Body of pancreas (tissue), 4 donors: ENCODE measurements around the gene BZW1. TPM values are rescaled to one million over a fixed set of nuclear protein-coding genes. Genes with fewer than 3 reads are reported as not detected.
A peak's percentile ranks its signal among the peaks of the same experiment; 100 is the strongest.

Experiments used
- ATAC-seq: fragments of 150-250 bp; one replicate; pipeline ENCODE4 v1.9.1; 2016
- DNase-seq, 4 donors: peaks; one replicate each; pipeline ENCODE4 v3.0.0-alpha.2; 2019
- H3K27ac ChIP-seq, 4 donors: fragments of 200-600 bp; sonication (generic); 1 replicate in 3 of 4; 2 replicates in 1 of 4; pipeline versions ENCODE4 v1.5.1 to v1.6.1; 2016 to 2019; ENCODE audit warnings: mild to moderate bottlenecking in 1 of 4, mixed read lengths in 1 of 4, moderate library complexity in 1 of 4
- H3K27me3 ChIP-seq, 2 donors: fragments of 200-600 bp; sonication (generic); one replicate each; pipeline ENCODE4 v1.6.0; 2016; ENCODE audit warnings: mild to moderate bottlenecking in 1 of 2
- H3K36me3 ChIP-seq, 2 donors: fragments of 200-600 bp; sonication (generic); replicated peaks in 1 of 2; 2 replicates each; pipeline ENCODE4 v1.5.1; 2016; ENCODE audit warnings: low read depth in 2 of 2; ENCODE audit not compliant: insufficient read depth in 1 of 2
- H3K4me1 ChIP-seq: fragments of 200-600 bp; sonication (generic); one replicate; pipeline ENCODE4 v1.6.0; 2016
- H3K4me3 ChIP-seq, 2 donors: fragments of 200-600 bp; sonication (generic); 1 replicate in 1 of 2; 2 replicates in 1 of 2; pipeline ENCODE4 v1.5.1; 2016 to 2019
- H3K9me3 ChIP-seq, 3 donors: fragments of 200-600 bp; sonication (generic); 1 replicate in 2 of 3; 2 replicates in 1 of 3; pipeline ENCODE4 v1.5.1; 2016
- POLR2A ChIP-seq, 3 donors: fragments of 450-650 bp; IDR thresholded peaks; one replicate each; pipeline ENCODE4 v1.6.1; 2016; ENCODE audit warnings: antibody characterized with exemption in 3 of 3, mild to moderate bottlenecking in 2 of 3
- WGBS, 2 donors: methylation state at CpG; one replicate each; pipeline ENCODE4 v1.1.5; 2017; 5-methylcytosine and 5-hydroxymethylcytosine counted together
- intact Hi-C: fragments of 100-400 bp; cut with DNase I; formaldehyde crosslinking; loops from one replicate; pipeline ENCODE4 v1.15.1; 2023
- total RNA-seq, 2 donors: library from RNA; depleted of rRNA; stranded (reverse); fragments of >200 nt; gene quantifications; one replicate each; pipeline ENCODE4 v1.1.0, GENCODE V29; 2016
- TF ChIP-seq, protein P1 (sequence below), 7 experiments: fragments of 450-650 bp in 4 of 7; fragments of 200-600 bp in 3 of 7; sonication (generic) in 3 of 7; IDR thresholded peaks; one replicate each; pipeline ENCODE4 v1.5.1; 2016 to 2019; ENCODE audit warnings: antibody characterized with exemption in 7 of 7

BZW1 gene
- total RNA-seq, 2 donors from 2014 or later = 45.4 to 88.3 TPM

DNA sequence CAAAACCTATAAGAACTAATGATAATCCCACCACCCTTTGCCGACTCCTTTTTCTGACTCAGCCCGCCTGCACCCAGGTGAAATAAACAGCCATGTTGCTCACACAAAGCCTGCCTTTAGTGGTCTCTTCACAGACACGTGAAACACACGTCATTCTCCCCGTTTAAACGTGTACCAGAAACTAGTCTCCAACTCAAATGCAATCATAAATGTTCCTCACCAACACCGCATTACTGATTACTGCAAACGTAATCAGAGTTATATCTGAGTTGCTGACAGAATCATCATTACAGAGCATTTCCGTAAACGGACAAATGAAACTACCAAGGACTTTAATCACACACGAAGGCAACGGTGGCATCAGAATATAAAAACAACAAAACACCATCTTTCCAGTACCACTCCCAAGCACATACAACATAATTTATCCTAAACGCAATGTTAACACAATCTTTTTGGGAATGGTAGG, 50.9 kb downstream of the BZW1 start:
- peaks cover 57% of the 10 kb centered on the region for H3K4me1 ChIP-seq
- 0% methylated on average over 13 of the region's 13 CpGs for WGBS, 2 donors
- H3K27me3 ChIP-seq = no peaks in the 10 kb centered on the region
- H3K27ac ChIP-seq = peak overlapping the region; percentile 98 to 100 (median 100)
- no peaks in the 10 kb centered on the region for H3K9me3 ChIP-seq
- H3K36me3 ChIP-seq = peaks cover 2 to 17% of the 10 kb centered on the region in 2 donors
- intact Hi-C loops = no loop called here
- H3K4me3 ChIP-seq = peak overlapping the region; percentile 57 to 100
- ATAC-seq (no peak), DNase-seq (peak in 3 of 4 donors; percentile 32 to 59 (median 51))
- peak in 2 of 3 donors; percentile 58 to 73 for TF ChIP-seq POLR2A (IDR thresholded peaks at IDR 0.05)
- TF ChIP-seq, protein P1, sequence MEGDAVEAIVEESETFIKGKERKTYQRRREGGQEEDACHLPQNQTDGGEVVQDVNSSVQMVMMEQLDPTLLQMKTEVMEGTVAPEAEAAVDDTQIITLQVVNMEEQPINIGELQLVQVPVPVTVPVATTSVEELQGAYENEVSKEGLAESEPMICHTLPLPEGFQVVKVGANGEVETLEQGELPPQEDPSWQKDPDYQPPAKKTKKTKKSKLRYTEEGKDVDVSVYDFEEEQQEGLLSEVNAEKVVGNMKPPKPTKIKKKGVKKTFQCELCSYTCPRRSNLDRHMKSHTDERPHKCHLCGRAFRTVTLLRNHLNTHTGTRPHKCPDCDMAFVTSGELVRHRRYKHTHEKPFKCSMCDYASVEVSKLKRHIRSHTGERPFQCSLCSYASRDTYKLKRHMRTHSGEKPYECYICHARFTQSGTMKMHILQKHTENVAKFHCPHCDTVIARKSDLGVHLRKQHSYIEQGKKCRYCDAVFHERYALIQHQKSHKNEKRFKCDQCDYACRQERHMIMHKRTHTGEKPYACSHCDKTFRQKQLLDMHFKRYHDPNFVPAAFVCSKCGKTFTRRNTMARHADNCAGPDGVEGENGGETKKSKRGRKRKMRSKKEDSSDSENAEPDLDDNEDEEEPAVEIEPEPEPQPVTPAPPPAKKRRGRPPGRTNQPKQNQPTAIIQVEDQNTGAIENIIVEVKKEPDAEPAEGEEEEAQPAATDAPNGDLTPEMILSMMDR (IDR thresholded peaks at IDR 0.05) = no peak

DNA sequence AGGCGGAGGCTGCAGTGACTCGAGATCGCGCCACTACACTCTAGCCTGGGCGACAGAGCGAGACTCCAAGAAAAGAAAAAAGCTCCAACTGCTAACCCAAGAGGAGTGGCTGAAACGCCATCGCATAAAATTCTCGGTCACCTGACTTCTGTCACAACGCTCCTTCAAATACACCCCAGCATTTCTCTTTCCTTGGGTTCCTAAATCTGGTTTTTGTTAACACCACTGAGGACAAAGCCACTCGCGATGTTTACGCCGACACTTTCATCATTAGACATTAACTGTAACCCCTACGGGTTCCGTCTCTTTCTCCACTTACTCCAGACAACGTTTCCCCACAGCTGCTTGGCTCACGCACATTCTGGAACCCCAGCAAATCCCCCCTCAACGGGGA, 52.1 kb downstream of the BZW1 start:
- TF ChIP-seq POLR2A (IDR thresholded peaks at IDR 0.05) = no peak
- TF ChIP-seq, protein P1 (IDR thresholded peaks at IDR 0.05) = no peak
- Histone ChIP-seq H3K27ac (peak overlapping the region; percentile 98 to 100 (median 100)), H3K9me3 (no peaks in the 10 kb centered on the region), H3K4me3 (peak overlapping the region; percentile 57 to 100), H3K36me3 (peaks cover 0 to 7% of the 10 kb centered on the region in 2 donors), H3K4me1 (peaks cover 50% of the 10 kb centered on the region), H3K27me3 (no peaks in the 10 kb centered on the region)
- peak in 2 of 4 donors; percentile 26 to 31 for DNase-seq
- intact Hi-C loops = no loop called here
- 1% methylated on average over 19 of the region's 19 CpGs for WGBS, 2 donors
- ATAC-seq = peak; percentile 4

- peaks cover 43% of the 10 kb centered on the region for H3K4me1 ChIP-seq
- H3K4me3 ChIP-seq = peak within 1 kb of the TSS; percentile 57 to 100
- 0 to 1% methylated on average over 26 to 89 of the region's 89 CpGs for WGBS, 2 donors
- H3K36me3 ChIP-seq = peaks cover 0 to under 1% of the 10 kb centered on the region in 2 donors
- H3K27ac ChIP-seq = peak within 1 kb of the TSS; percentile 98 to 100 (median 100)
- no peaks in the 10 kb centered on the region for H3K9me3 ChIP-seq
- no peaks in the 10 kb centered on the region for H3K27me3 ChIP-seq
- DNase-seq (peak; percentile 95 to 97 (median 96)), ATAC-seq (peak; percentile 92)
- TF ChIP-seq, protein P1 (IDR thresholded peaks at IDR 0.05) = no peak
- peak; percentile 99 to 100 (median 99) for TF ChIP-seq POLR2A (IDR thresholded peaks at IDR 0.05)
- intact Hi-C loops = no loop called here
Observed at GRCh38 chr2:200864176-200865034, 52.7 kb downstream of the BZW1 start, which contains the start of gene CLK1. TSS of gene CLK1 (minus strand) at chr2:200864658. CDS start at chr2:200861862, 2,796 bp downstream.

- no peak for TF ChIP-seq POLR2A (IDR thresholded peaks at IDR 0.05)
- TF ChIP-seq, protein P1 (IDR thresholded peaks at IDR 0.05) = no peak
- 77 to 95% methylated on average over 2 of the region's 2 CpGs for WGBS, 2 donors
- DNase-seq = no peak
- Histone ChIP-seq H3K4me1 (peaks cover 29% of the 10 kb centered on the region), H3K27me3 (no peaks in the 10 kb centered on the region), H3K9me3 (no peaks in the 10 kb centered on the region), H3K4me3 (no peak overlapping the region), H3K36me3 (no peaks in the 10 kb centered on the region), H3K27ac (no peak overlapping the region)
- intact Hi-C loops = no loop called here
- no peak for ATAC-seq
Observed at GRCh38 chr2:200869014-200869413, 57.3 kb downstream of the BZW1 start.
